HG03025 (cell line): ENCODE data around the gene LRP2.
"Not testable (repeated sequence)": the region's sequence is repeated elsewhere in the genome, so short reads cannot be mapped to it uniquely, and the experiment has no call there.

Experiments used
- ATAC-seq: cut with Tn5 transposase; IDR thresholded peaks from one replicate; pipeline ENCODE4 v1.9.1; 2021; ENCODE audit warnings: mild to moderate bottlenecking, moderate library complexity; ENCODE audit not compliant: unreplicated experiment, low FRiP score

The LRP2 gene

GRCh38 chr2:169362118-169362893 is at the start of gene LRP2:
Gene LRP2 (minus strand): TSS chr2:169362534. CDS start chr2:169362399, 135 bp downstream.
- no peak for ATAC-seq

GRCh38 chr2:169406891-169407290 is 44.6 kb upstream of the LRP2 start:
- no peak for ATAC-seq

GRCh38 chr2:169399491-169399890 is 37.2 kb upstream of the LRP2 start:
- not testable (repeated sequence) for ATAC-seq

GRCh38 chr2:169397697-169398096 is 35.4 kb upstream of the LRP2 start:
- ATAC-seq: no peak

- ATAC-seq: no peak
Measured at GRCh38 chr2:169395821-169396374, 33.6 kb upstream of the LRP2 start.

- ATAC-seq: no peak
Measured at GRCh38 chr2:169393068-169393590, 30.8 kb upstream of the LRP2 start.

- ATAC-seq: no peak
Measured at GRCh38 chr2:169391236-169391635, 28.9 kb upstream of the LRP2 start.

GRCh38 chr2:169388161-169388560 is 25.8 kb upstream of the LRP2 start:
- no peak for ATAC-seq

GRCh38 chr2:169386722-169387121 is 24.4 kb upstream of the LRP2 start:
- ATAC-seq: no peak

GRCh38 chr2:169384816-169385215 is 22.5 kb upstream of the LRP2 start:
- no peak for ATAC-seq

GRCh38 chr2:169372561-169372960 is 10.2 kb upstream of the LRP2 start:
- ATAC-seq: no peak

GRCh38 chr2:169366066-169366465 is 3.7 kb upstream of the LRP2 start:
- no peak for ATAC-seq

GRCh38 chr2:169365029-169365480 is 2.7 kb upstream of the LRP2 start:
- ATAC-seq: peak; percentile 62

GRCh38 chr2:169363560-169364150 is 1.3 kb upstream of the LRP2 start:
- ATAC-seq: no peak

GRCh38 chr2:169362894-169363559 is 693 bp upstream of the LRP2 start:
- ATAC-seq: no peak

GRCh38 chr2:169361706-169362117 is 622 bp downstream of the LRP2 start:
- ATAC-seq: no peak

- ATAC-seq: no peak
Measured at GRCh38 chr2:169360984-169361705, 1.2 kb downstream of the LRP2 start.

- no peak for ATAC-seq
Measured at GRCh38 chr2:169358016-169358415, 4.3 kb downstream of the LRP2 start.

GRCh38 chr2:169354244-169354643 is 8.1 kb downstream of the LRP2 start:
- no peak for ATAC-seq

- no peak for ATAC-seq
Measured at GRCh38 chr2:169351725-169352124, 10.6 kb downstream of the LRP2 start.
